ENCODE measurements around the gene TPRA1. TPM values are rescaled to one million over a fixed set of nuclear protein-coding genes. Genes with fewer than 3 reads are reported as not detected.

The TPRA1 gene
- total RNA-seq, 1 donor from 2014 or later: 14.1 TPM

DNA sequence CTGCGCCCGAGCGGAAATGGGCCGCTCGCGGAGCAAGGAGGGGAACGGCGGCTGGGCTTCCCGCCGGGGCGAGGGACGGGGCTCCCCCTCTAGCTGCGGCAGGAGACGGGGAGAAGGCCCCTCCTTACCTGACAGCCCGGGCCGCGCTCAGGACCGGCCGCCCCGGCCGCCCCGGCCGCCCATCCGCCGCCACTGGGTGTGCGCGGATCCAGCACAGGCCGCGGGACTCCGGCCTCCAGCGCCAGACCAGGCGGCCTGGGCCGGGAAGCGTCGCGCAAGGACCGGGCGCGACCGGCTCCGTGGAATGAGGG, 296 bp downstream of the TPRA1 start:
- DNase-seq: peak; percentile 56

DNA sequence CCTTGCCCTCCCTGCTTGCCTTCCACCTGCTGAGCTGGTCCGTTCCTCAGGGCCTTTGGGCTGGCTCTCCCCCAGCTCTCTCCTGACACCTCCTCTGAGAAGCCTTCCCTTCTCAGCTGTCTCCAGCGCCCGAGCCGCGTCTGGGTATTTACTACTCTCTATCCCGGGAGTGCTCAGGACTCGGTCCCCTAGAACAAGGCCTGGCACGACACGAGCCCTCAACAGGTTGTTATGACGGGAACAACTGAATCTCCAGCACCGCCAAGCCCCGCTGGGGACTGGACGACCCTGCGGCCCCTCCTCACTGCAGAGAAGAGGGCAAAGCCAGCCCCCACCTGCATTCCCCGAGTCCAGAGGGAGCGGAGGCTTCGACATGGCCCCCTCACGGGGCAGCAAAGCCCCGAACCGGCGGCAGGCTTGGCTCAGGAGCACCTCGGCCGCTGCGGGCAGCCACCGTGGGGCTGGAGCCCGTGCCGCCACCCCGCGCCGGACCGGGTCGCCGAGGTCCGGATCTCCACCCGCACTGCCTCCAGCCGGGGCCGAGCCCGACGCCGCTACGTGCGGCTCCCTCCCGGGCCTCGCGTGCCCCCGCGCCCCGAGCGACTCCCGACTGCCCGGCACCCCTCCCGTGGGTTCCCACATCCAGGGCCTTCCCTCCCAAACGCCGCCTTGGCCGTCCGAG, 792 bp downstream of the TPRA1 start:
- peak; percentile 16 for DNase-seq

DNA sequence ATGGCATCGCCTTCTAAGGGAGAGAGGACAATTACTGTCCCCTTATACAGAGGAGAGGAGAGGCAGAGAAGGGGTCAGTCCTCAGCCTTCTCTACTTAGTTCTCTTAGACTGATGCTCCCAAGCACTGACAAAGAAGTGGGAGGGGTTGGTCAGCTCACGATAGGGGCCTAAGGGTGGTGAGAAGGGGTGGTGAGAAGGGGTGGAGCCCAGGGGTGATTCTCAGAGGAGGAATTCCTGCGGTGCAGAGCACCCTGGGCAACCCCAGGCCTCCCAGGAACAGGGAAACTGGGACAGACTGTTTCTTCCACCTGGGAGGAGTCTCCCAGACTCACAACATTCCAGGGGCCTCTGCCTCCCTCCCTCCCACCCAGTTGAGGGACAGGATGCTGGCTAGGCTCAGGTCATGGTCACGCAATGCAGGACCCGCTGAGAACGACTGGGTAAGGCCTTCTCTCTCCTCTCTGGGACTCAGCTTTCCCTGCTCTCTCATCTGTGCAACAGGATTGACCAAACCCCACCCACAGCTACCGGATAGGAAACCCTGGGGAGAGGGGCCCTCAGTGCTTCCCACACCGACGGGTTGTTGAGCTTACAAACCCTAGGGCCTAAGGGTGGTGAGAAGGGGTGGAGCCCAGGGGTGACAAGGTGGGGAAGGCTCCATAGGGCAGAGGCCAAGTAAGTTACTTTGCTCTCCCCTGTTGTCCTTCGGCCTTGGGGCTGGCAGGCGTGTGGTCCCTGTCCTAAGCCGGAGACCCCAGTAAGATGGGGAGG, 1.5 kb downstream of the TPRA1 start:
- DNase-seq: no peak

DNA sequence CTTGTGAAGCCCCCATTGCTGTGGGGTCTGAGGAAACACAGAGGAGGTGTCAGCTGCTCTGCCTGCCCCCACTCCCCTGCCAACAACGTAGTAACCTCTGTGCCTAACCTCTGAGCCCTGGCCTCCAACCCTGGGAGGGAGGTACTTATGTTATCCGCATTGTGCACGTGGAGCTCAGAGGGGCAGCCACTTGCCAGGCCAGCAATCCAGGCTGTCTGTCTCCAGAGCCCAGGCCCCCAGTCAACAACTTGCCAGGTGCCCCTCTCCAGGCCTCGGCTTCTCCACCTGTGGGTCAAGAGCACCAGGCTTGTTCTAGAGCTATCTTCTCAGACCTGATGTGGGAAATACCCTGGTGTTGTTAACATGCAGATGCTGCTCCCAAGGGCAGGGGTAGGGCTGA, 2.7 kb downstream of the TPRA1 start:
- DNase-seq: no peak

DNA sequence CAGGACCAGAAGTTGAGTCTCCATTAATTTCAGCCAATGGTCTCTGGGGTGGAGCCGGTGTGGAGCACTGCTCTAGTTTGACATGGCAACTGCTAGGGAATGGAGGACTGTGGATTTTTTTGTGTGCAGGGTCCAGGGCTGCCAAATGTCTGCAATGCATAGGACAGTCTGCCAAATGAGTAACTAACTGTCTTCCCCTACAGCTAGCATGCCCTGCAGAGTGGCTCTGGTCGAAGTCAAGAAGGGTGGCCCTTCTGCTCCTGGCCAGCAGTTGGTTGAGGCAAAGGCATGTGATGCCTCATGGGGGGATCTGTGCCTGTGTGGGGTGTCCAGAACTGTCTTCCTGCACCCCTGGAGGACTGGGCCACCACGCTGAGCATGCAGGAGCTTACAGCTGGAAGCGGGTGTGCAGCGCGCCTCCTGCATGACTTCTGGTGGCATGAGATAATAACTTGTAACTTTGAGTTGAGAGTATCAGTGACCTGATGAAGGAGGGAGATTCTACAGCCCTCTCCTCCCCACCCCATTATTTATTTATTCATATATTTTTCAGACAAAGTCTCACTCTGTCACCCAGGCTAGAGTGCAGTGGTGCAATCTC, 4.6 kb downstream of the TPRA1 start:
- DNase-seq: no peak

DNA sequence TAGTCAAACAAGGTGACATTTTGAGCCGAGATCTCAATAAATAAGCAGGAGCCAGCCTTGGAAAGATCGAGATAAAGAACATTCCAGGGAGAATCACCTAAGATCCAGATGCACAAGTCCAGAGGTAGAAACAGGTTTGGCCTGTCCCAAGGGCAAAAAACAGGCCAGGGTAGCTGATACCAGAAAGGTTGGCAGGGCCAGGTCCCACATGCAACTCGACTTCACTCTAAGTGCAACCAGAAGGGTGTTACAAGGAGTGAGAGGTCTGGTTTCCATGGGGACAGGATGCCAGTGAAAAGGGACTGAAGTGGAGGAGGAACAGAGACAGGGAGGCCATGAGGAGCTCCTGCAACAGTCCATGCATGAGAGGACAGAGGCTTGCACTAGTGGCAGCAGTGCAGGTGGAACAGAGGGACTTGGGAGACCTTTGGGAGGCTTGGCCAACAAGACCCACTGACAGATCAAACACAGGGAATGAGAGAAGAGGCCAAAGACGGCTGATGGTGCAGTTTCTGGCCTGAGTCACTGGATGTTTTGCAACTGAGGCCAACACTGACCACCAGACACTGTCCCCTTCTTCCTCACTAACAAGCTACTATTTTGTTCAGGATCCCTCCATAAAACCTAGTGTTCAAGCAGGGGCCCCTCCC, 5.2 kb downstream of the TPRA1 start:
- no peak for DNase-seq

DNA sequence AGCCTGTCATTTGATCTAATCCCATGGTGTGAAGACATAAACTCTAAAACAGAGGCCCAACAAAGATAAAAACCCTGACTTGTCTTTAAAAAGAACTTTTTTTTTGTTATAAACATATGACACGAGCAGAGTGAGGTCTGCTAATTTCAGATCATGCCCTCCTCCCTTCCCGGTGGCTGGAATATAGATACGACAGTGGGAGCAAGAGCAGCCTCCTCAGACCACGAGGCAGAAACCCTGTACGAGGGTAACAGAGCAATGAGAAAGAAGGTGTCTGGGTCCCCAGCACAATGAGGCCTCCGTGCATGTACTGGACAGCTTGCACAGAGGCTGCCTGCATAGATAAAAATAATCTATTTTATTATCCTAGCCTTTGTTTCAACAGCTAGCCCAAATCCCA, 5.8 kb downstream of the TPRA1 start:
- DNase-seq: no peak

DNA sequence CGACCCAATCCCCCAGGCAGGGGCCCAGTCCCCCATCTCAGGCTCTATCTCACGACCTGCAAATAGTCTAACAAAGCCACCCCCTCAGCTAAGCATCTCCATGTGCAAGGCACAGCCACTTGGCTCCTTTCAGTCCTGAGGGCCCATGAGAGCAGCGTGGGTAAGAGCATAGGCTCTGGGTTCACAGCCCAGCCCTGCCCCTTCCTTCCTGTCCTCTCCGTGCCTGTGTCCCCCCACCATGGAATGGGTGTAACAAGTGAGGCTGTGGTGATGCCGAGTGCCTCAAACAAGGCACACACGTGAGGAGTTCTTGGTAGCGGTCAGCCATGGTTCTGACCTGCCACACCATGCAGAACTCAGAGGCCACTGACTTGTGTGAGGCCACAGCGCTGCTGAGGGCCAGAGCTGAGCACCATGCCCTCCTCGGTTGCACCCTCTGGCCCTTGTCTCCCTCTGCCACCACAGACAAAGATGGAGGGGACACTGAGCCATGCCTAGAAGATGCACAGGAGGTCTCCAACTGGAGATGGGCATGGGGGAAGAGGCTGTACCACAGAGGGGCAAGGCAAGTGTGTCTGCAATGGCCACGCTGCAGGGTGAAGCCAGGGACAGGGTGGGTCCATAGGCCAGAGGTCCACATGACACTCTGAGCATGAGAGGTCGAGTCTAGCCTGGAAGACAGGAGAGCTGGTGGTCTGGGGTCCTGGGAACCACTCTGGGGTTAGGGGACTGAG, 10.0 kb downstream of the TPRA1 start:
- DNase-seq: no peak

DNA sequence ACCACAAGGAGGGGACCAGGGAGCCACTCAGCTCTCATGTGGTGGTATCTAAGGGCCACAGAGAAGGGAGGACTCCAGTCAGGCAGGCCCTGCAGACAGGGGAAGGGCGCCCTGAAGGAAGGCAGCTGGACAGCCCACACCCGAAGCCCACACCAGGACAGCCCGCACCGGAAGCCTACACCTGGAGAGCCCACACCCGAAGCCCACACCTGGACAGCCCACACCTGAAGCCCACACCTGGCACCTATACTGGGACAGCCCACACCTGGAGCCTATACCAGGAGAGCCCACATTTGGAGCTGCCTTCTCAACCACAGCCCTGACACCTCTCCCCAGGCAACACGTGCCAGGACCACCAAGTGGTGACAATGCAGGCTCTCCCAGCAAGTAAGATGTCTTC, 11.7 kb downstream of the TPRA1 start:
- DNase-seq: no peak

DNA sequence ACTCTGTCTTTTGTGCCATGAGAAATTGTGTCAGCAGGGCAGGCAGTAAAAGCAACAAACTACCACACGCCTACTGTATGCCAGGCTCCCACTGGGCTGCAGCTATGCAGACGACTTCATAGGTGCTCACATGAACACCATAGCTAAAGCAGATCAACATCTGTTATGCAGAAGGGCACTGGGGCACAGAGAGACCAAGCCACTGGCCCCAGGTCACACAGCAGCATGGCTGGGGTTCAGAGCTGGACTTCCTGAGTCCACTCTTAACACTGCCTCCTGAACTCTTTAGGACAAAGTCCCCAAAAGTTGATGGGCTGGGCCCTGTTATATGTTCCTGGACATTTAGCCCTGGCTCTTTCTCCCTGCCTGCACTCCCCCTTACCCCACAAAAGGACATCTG, 12.4 kb downstream of the TPRA1 start:
- DNase-seq: no peak

DNA sequence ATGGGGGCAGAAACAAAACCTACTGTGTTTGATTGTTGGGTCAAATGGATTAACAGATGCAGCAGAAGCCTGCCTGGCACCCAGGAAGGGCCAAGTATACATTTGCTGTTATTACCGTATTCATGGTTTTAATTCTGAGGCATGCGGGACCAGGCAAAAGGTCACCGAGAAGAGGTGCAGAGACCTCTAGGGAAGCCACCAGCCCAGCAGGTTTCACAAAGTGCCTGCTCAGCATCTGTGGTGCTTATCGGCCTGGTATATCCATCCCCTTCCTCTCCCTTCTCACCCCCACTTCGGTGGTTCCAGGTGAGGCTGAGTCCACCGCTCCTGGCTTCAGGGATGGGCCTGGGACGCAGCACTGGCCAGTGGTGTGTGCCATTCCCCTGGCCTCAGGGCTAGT, 13.1 kb downstream of the TPRA1 start:
- no peak for DNase-seq

DNA sequence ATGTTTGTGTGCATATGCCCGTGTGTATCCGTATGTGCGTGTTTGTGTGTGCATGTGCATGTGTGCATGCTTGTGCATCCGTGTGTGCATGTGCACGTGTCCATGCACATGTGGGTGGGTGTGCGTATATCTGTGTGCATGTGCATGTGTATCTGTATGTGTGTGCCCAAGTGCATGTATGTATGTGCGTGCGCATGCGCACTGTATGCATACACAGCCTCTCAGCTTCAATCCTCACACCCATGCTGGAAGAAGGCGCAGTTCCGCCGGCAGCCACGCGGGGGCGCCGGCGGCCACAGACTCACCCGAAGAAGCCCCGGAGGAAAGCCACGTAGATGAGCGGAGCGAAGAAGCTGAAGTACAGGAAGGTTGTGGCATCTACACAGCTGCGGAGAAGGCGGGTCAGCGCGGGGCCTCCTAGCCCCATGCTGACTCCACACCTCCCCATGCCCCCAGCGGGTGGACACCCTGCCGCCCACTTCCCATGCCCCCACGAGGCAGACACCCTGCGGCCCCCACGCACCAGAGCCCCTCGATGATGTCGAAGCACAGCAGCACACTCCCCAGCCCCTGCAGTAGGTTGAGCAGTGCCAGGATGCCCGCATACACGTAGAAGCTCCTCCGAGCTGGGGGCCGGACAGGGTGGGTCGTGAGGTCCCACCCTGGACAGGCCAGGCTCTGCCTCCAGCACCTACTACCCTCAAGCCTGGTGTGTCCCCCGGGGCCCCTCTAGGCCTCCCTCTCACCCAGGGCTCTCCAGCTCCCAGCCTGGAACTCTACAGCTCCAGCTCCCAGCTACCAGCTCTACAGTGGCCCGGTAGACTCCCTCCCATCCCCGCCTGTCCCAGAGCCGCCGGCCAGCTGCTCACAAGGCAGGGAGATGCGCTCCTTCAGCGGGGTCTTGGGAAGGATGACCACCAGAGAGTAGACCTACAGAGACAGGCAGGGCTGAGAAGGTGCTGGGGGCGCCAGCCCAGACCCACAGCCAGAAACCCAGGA, 15.4 kb downstream of the TPRA1 start:
- peak; percentile 94 for DNase-seq

DNA sequence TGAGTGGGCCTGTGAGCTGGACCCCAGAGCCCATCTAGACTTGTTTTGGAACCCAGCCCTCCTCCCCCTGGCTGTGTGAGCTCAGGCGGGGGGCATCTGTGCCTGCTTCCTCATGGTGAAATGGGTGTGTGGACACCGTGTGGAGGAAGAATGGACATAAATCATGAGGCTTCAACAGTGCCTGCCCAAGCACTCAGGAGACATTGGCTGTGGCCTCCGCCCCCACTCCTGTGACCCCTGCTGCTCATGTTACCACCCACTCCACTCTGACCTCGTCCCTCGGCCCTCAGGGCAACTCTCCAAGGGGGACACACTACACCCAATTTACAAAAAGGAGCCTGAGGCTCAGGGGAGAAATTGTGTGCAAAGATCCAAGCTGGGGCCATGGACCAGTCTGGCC, 16.6 kb downstream of the TPRA1 start:
- no peak for DNase-seq

DNA sequence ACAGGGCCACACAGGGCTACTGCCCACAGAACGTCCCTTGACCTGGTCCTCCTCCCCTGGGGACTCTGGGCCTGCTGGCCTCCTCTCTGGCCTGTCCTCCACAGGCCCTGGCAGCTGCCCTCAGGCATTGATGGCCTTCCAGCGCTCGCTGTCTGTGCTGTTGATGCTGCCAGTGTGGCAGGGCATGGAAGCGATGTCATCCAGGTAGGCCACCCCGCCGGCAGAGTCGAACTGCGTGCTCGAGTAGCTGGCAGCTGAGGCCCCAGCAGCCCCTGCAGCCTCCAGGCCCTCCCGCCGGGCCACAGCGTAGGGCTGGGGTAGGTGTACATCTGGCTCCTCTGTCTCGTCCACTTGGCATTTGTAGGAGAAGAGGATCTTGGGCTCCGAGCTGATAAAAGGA, 17.1 kb downstream of the TPRA1 start:
- DNase-seq: no peak

DNA sequence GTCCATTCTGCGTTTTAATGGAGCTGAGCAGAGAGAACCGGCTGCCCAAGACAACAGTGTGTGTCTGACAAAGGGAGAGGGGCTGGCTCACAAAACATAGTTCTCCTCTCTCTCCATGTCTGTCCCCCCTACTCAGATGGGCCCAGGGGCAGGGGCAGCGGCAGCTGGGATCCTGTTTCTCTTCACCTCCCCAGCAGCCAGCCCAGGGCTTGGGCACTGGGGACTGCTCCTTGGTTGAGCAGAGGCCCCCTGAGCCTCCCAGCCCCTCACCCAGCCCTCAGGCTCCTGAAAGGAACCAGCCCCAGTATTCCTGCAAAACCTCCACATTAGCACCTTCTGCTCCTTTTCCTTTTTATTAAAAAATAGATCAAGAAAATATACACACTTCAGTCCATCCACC, 17.8 kb downstream of the TPRA1 start:
- DNase-seq: no peak

DNA sequence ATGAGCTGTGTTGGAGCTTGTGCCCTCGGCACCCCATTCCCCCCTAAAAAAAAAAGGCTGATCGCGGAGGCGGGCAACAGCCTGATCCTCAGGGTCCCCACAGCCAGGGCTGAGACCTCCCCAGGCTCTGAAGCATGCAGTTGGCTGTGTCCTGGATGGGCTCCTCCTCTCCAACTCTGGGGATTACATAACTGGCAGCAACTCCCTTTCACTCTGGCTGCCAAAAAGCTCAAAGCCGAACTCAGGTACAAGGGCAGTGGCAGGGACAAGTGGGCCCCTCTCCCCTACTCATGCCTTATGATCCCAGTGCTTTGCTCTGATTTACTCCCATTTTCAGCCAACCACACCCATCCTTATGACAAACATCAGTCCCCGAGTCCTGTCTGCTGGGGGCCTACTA, 18.3 kb downstream of the TPRA1 start:
- no peak for DNase-seq

DNA sequence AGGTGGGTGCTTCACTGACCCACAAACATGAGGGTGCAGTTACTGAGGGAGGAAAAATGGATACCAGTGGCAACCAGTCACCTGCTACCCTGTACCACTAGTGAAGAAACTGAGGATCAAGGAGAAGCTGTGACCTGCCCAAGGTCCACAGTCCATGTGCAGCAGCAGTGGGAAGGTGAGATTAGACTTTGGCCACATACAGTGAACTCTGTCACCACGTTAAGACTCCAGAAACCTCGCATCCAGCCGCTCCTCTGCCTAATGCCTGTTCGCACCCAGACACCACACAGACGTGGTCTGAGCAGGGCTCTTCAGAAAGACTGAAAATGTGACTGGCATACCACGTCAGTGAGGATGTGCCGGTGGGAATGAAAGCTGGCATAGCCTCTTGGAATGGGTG, 20.0 kb downstream of the TPRA1 start:
- no peak for DNase-seq

DNA sequence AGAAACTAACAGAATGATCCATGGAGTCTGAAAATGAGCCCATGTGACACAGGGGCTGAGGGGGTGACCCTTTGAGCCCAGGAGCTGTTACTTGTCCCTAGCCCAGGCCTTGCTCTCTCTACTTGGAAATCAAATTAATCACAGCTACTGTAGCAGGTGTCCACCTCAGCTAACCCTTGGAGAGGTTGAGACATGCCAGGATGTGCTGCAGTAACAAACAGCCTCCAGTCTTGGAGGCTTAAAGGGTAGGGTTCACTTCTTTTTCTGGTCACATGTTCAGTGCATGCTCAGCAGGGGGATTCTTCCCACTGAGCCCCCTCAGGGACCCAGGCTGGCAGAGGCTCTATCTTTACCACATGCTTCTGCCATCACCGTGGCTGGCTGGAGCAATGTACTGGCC, 21.4 kb downstream of the TPRA1 start:
- no peak for DNase-seq

DNA sequence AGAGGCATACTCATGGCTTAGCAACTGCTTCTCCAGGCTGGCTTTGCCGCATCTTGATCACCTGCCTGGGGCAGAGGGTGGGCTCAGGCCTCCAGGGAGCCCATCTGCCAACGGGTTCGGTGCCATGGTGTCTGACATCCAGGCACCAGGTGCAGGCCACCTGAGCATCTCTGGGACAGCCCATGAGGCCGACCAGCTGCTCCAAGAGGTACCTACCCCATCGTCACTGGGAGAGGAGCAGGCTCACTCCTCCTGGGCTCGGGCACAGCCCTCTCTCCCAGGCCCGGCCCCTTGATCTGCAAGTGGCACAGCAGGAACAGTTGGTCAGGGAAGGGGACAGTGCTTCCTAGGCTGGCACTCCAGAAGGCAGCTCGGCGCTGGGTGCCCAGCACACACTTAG, 21.9 kb downstream of the TPRA1 start:
- no peak for DNase-seq

DNA sequence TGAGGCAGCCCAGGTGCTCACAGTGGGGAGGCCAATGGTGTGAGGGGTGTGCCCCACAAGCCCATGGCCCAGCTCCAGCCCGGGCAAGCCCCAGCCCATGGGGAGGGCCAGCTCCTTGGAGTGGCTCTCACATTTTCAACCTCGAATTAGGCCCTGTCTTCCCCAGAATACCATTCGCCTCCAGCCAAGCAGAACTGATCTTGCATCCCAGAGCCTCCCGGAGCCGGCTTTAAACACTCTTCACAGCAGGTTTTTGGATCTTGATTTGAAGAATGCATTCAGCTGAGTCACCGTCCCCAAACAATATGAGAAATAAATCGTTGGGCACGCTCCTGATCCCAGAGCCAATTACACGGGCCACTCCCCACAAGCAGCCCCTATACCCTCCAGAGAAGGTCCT, 23.7 kb downstream of the TPRA1 start:
- DNase-seq: no peak

DNA sequence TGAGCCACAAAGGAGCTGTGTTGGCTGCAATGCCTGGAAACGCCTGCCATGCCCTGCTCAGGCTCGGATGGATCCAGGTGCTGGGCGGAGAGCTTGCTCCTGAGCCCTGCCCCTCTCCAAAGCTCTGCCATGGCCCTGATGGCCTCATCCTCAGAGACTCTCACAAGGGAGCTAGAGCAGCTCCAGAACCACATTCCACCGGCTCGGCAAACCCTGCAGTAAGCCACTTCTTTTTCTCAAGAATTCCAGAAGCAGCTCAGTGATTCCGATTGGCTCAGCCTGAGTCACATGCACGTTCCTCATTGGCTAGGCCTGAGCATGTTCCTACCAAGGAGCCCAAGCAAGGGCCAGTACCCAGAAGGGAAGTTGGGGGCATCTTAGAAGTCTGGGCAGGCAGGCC, 24.8 kb downstream of the TPRA1 start:
- DNase-seq: no peak
